ENCODE measurements around the gene TRIO.

TRIO gene

DNA sequence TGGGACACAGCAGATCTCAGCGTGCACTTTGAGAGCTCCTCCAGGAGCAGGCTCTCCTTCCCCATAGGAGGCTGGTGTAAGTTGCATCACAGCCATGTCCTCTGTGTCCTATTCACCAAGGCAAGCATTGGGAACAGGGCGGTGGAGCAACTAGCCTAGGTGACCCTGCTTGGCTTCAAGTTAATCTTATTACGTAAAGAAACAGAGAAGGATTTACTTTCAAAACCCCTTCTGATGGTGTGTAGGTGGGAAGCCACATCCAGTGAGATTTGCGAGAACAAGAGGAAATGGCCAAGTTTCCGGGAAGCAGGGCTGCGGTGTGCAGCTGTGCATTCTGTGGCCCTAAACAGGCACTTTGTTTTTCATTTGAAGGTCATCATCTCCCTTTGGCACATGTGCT is 80.2 kb downstream of the TRIO start:
- DNase-seq = no peak

DNA sequence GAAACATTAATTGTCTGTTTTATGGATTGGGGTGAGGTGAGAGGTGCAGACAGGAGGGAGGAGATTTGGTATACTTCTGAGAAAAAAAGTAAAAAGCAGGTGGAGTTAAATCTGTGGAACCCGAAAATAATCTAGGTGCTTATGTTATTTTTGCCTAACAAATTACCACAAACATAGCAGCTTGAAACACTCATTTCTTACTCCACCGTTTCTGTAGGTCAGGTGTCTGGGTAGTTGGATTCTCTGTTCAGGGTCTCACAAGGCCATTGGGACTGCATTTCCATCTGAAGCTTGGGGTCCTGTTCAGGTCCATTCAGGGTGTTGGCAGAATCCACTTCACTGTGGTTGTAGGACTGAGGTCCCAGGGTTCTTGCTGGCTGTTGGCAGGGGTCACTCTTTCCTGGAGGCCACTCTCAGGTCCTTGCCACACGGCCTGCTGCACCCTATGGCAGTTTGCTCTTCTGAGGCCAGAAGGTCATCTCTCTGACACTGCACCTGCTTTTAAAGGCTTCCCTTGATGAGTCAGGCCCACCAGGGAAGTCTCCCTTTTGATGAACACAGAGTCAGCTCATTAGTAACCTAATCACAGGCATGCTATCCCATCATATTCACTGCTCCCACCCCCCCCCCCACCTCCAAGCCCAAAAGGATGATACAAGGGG is 82.2 kb downstream of the TRIO start:
- DNase-seq = no peak

DNA sequence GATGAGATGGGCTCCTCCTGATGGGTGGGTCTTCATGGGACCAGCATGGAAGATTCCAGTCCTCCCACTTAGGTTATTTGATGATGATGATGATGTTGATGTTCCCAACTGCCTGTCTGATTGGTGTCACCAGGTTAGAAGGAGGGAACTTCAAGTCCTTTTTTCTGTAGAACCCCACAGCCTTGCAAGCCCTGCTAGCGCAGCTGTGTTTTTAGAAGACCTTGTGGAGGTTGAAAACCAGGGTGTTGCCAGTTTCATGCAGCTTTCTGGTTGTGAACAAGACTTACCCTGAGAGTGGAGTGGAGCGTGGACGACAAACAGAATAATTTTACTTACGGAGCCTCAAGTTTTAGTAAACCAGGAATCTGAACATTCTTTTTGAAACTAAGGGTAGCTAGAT is 83.0 kb downstream of the TRIO start:
- no peak for DNase-seq

DNA sequence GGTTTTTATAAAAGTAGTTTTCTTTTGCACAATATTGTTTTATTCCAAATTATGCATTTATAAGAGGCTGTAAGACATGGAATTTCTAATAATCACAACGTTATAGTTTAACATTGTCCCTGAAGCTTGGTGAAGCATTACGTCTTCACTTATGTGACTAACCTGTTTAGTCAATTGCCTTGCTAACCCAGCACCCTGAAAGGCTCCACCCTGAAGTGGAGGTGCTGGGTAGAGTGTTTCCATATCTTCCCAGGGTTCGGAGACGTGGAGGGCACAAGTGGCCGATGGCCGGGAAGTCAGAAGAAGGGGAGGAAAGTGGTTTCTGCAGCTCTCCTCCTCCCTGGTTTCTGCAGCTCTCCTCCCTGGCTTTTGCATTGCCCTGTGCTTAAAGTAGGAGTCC is 83.4 kb downstream of the TRIO start:
- DNase-seq = no peak

DNA sequence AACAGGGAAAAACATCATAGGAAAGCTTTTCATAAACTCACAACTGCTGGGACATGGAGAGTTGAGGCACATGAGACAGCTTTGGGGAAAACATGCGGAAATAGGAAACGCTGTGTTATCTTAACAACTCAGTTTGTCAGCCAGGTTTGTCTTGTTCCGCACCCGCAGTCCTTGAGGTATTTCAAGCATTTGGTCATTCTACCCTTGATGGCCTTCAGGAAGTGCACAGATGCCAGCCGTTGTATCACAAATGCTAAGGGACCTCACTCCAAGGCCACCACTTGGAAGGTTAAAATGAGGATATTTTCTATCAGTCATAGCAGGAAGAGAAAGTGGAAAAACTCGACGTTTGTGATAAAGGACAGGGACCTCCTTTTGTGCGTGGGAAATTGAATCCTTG is 83.8 kb downstream of the TRIO start:
- no peak for DNase-seq

DNA sequence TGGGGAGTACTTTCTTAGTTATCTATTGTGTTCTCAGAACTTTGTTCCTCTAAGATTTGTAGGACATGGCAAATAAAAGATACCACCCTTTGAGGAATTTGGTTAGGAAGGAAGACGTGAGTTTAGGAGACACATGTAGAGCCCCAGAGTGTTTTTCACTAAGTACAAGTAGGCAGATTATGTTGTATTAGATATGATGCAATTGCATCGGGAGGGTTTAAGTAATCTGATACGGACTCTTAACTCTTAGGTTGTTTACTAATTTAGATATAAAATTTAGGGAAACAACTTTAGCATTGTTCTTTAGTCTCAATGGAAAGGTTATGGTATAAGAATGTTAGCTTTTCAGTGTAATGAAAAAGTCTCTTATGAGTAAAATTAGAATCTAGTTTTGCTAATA is 84.4 kb downstream of the TRIO start:
- DNase-seq = no peak

DNA sequence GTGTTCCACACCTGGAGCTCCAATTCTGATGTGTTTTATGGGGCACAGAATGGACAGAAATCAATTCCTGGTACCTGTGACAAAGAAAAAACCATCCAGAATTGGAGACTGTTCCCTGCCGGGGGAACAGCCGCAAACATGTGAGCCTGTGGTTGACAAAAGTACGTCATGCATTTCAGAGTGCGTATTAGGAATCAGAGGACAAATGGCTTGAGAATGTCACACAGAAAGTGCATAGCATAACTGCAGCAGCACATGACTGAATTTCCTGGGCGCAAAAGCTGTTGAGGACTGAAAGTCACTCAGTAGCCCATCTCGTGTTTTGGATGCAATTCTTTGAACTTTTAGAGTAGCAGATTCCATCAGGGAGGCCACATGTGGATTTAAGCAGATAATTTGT is 85.1 kb downstream of the TRIO start:
- DNase-seq = no peak

DNA sequence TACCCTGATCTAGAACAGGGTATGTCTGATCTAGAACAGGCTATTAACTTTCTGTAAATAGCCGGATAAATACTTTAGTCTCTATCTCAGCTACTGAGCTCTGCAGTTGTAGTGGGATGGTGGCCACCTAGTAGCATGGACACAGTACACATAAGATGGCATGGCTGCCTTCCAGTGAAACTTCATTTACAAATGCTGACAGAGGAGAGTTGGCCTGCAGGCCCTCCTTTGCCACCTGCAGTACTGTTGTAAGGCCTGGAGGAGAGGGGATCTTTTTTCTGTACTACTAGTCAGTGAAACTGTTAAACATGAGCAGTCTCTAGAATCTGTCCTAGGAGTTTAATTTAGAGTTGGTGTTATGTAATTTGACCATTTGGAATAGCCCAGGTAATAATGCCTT is 86.0 kb downstream of the TRIO start:
- no peak for DNase-seq

DNA sequence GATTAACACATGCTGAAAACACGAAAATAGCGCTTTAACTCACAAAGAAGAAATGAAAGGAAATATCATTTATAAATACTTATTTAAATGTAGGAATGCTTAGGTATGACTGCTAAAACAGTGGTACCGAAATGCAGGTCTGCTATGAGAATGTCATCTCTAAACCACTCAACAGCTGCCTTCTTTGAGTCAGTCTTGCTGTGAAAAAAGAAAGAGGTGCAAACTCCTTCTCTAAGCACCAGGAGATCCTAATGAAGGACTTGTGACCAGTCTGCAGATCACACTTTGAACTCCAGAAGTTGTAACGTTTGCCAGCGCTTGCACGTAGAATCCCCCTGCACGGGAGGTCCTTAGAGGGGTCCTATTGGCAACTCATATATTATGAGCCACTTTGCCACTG is 86.6 kb downstream of the TRIO start:
- no peak for DNase-seq

DNA sequence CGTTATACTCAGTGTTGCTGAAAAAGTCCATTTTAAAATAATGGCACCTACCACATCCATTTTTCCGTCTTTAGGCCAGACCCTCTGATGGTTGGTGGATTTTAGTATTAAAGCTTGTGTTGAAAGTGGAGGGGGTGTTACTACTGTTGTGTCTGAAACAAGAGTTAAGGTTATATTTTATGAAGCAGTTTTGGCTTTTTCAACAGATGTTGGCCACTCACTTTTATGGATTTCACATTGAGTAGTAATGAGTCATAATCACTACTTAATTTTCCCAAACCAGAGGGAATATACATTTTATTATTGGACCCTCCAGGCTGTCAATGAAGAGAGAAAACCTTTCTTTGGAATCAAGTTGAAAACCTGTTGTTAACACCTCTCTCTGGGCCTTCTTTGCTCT is 88.0 kb downstream of the TRIO start:
- DNase-seq = no peak

DNA sequence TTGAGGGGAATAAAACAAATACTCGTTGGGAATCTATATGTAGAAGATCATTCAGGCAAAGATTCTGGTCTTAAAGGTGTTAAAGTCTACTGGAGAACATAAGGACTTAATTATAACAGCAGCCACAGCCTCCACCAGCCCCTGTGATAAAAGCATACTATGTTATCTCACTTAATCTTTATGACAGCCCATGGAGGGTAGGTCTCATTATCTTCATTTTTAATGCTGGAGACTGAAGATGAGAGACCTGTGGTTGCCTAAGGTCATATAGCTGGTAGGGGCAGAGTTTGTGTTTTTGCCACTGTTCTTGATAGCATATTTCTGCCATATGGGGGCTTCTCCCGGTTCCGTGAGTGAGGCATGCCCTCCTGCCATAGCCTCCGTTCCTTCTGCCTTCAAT is 88.7 kb downstream of the TRIO start:
- DNase-seq = no peak

DNA sequence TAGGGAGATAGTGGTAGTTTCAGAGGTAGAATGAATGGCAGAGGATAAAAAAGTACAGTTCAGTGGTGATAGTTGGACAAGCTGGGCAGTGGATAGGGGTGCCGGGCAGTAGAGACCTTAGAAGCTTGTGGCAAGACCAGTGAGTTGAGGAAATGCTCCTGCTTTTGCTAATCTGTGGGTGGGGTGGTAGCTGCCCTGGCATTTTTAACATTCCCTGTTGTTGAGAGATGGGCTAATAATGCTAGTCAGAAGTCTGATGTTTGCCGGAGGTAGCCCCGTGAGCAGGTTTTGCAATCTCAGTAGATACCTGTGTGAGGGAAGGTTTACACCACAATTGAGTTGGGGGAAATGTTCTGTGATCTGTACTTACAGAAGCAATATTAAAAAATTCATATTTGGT is 91.1 kb downstream of the TRIO start:
- DNase-seq = no peak

DNA sequence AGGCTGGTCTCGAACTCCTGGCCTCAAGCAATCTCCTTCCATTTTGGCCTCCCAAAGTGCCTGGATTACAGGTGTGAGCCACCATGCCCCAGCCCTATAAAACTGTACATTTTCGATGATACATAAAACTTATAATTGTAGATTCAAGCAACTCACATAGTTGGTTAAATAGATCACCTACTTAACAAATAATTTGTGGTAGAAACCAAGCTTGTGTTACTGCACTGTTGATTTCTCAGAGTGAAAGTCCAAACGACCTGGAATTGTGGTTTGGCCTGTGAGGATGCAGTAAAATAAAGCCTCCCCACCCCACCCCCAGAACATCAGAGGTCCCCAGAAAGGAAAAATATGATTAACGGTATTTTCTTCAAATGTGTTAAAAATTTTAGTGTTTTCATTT is 92.7 kb downstream of the TRIO start:
- DNase-seq = no peak

DNA sequence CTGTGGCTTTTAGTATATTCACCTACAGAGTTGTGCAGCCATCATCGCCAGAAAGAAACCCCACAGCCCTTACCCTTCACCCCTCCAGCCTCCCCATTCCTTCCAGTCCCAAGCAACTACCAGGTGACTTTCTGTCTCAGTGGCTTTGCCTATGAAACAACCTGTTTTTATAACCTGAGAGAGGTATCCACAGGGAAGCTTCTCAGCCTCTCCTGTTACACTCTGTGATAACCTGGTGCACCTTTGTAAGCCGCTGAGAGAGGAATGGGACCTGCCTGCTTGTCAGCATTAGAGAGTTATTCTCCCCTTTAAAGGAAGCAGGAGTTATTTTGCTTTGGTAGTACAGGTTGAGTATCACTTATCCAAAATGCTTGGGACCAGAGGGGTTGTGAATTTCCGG is 93.6 kb downstream of the TRIO start:
- no peak for DNase-seq

DNA sequence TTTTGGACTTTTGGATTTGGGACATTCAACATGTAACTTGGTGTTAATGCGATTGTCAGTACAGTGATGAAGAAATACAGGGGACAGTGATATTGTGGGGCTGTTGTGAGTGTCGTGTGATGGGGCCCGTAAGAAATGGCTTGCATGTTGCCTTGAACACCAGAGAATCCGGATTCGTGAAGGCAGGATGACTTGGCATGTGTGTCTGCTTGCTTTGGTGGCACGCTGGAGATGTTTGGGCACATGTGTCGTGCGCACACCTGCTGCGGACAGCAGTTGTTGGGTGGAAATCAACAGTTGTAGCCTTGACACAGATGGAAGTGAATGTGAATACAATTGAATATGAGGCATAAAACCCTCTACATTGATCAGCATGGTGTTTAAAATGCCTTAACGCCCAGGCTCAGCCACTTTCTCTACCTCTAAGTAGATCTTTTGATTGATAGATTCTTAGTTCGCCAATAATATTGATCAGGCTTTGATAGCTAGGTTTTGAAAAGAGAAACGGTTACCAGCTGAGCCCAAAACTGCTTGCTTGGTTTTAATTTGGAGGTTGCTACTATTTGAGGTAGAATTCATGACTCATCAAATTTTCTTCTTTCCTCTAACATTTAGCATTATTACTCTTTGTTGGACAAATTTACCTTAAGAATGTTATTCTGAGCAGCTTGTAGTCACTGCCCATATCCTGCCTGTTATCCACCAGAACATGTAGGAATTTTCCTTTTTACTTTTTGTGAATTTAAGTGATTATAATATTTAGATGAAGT is 94.4 kb downstream of the TRIO start:
- no peak for DNase-seq

DNA sequence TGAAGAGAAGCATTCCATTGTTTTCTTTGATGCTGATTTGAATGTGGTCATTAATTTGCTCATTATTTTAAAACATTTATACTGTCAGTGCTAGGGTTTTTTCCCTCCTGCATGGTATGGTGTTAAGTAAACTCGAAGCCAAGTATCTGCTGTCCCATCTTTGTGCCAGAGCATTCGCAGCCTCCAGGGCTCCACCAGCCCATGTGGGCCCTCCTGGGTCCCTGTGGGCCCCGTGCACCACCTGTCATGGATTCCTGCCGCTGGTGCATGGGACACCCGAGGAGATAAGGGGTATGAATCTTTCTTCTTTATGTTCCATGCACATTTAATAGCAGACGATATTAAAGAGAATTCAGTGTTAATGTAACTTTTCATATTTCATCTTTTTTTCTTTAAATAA is 95.1 kb downstream of the TRIO start:
- no peak for DNase-seq

DNA sequence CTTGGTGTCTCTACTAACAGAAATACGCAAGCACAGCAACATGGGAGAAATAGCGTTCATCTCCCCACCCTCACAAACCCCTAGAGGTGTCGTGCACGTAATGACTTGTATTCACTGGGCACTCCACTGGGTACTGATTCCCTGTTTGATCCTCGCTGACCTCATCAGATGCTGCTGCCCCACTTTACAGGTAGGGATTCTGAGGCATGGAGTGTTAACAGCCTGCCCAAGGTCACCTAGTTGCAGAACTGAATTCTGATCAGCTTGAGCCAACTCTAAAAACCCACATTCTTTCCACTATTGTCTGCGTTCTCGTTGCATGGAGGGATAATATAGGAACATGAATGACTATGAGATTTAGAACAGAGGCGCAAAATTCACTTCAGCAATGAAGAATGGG is 96.3 kb downstream of the TRIO start:
- no peak for DNase-seq

DNA sequence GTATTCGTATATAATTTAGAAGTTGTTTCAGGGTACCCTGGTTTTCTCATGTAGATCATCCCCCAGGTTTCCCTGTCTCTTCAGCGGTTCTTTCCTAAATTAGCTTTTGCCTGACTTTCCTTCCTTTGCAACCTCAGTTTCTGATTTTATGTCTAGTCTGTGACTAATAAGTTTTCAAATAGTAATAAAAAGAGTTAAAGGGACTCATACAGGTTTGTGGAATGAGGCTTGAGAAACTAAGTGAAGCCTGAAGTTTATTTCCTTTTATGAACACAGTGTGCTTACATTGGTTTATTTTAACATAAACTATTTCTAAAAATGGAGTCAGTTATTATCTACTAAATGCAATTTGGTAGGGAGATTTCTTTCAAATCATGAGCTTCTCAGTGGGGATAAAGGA is 96.8 kb downstream of the TRIO start:
- DNase-seq = no peak

DNA sequence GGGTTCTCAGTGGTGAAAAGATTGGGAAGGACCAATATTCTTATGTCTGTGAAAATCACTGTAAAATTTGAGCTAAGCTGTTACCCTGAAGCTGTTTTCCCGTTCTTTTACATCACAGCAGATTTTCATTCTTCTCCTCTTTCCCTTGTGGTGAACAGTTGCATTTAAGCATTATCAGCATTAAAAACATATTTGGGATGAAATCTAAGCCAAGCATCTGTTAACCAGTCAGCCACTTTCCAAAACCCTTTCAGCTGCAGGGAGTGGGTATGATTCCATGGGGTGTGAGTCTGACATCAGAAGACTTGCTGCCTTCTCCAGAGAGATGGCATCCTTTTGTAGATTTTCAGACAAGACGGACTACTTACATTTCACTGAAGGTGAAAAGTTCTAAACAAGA is 97.2 kb downstream of the TRIO start:
- DNase-seq = no peak

DNA sequence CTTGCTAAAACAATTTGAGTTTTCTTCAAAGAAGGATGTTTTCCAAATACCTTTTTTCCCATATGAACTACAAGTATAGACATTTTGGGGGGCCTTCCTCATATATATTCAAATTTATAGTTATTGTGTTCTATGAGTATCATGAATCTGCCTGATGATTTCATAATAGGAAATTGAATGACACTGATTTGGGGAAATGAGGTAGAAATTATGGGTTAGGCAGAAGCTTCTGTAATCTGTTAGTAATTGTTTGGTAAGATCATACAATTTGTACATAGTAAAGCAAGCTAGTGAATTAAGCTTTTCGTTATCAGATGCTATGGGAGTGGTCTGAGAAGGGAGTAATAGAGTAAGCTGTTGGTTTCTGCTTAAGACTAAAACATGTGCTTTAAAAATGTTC is 98.0 kb downstream of the TRIO start:
- no peak for DNase-seq

DNA sequence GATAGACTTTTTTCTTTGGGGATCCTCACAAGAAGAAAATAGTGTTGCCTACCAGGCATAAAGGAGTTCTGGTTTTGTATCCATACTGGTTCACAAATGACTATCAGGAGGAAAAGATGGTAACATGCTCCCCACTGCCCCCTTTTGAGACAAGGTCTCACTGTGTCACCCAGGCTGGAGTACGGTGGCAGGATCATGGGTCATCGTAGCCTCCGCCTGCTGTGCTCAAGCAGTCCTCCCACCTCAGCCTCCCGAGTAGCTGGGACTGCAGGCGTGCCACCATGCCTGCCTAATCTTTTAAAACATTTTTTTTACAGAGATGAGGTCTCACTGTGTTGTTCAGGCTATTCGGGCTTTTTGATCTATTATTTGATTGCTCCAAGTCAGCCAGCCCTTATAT is 99.3 kb downstream of the TRIO start:
- no peak for DNase-seq

DNA sequence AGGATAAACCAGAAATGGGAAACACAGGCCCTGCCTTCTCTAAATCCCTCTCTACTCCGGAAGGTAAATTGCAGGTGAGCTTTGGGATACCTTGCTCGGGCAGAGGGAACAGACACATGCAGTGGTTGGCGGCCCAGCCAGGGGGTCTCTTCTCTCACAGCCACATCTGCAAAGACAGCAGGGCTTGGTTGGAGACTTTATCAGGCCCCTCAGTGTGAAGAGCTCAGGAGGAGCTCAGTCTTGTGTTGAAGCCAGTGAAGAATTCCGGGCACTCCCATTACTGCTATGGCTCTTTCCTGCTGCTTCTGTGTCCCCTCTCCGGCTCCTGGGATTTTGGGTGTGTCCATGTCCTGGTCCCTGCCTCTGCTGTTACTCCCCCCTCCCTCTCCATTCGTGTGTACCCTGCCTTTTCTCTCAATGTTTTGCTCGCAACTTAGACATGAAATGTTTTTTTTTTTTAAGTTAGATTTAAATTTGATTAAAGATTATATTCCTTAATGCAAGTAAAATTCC is 99.8 kb downstream of the TRIO start:
- no peak for DNase-seq

DNA sequence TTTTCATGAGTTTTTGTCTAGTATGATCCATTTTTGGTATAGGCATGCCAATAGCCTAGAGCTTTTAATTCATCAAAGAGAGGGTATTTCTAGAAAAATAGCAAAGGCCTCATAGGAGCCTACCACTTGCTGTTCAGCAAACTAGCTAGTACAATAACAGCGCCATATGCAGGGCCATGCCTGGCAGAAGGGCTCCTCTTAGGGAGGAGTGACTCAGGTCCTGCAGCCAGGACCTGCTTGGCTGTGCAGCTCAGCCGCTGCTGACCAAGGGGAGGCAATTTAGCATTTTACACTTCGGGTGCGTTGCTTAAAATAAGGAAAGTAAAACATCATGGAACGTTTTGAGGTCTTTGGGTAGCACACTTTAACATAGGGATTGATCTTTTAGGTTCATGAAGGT is 100.6 kb downstream of the TRIO start:
- no peak for DNase-seq

All from nucleus accumbens (tissue), 56 donors.